ENCODE results near the gene PCDHGB5.
"Not testable (repeated sequence)": the region's sequence is repeated elsewhere in the genome, so short reads cannot be mapped to it uniquely, and the experiment has no call there.

The PCDHGB5 gene

GRCh38 chr5:141402553-141403243 lies 5.0 kb downstream of the PCDHGB5 start, which contains the start of gene PCDHGA9:
TSS of gene PCDHGA9 (plus strand) at chr5:141402778. CDS start at chr5:141402953, 175 bp downstream.
- Histone ChIP-seq H3K4me3 (ENCODE audit: low read length) (no peak within 1 kb of the TSS), H3K9ac (ENCODE audit: low read depth, low read length) (no peak within 1 kb of the TSS), H3K27me3 (ENCODE audit: insufficient read depth, low read length) (no peaks in the 10 kb centered on the region), H3K36me3 (ENCODE audit: insufficient read depth, low read depth, low read length) (no peaks in the 10 kb centered on the region), H3K27ac (ENCODE audit: low read length) (no peak within 1 kb of the TSS), H3K4me1 (ENCODE audit: insufficient read depth, low read length) (no peaks in the 10 kb centered on the region), H3K9me3 (ENCODE audit: insufficient read depth, low read depth, low read length) (peaks cover 38% of the 10 kb centered on the region)

- H3K27ac ChIP-seq (ENCODE audit: low read length) = no peak overlapping the region
- no peaks in the 10 kb centered on the region for H3K4me1 ChIP-seq (ENCODE audit: insufficient read depth, low read length)
- H3K9ac ChIP-seq (ENCODE audit: low read depth, low read length) = no peak overlapping the region
- H3K4me3 ChIP-seq (ENCODE audit: low read length) = no peak overlapping the region
- H3K27me3 ChIP-seq (ENCODE audit: insufficient read depth, low read length) = peaks cover under 1% of the 10 kb centered on the region; the same call in 1 of the 2 replicates
- peaks cover 37% of the 10 kb centered on the region for H3K9me3 ChIP-seq (ENCODE audit: insufficient read depth, low read depth, low read length)
- H3K36me3 ChIP-seq (ENCODE audit: insufficient read depth, low read depth, low read length) = no peaks in the 10 kb centered on the region
These were observed 5.6 kb downstream of the PCDHGB5 start for GRCh38 chr5:141403387-141403786.

- H3K9me3 ChIP-seq (ENCODE audit: insufficient read depth, low read depth, low read length) = peaks cover 16% of the 10 kb centered on the region; the same call in 1 of the 2 replicates
- not testable (repeated sequence) for H3K4me1 ChIP-seq (ENCODE audit: insufficient read depth, low read length); H3K27ac ChIP-seq (ENCODE audit: low read length); H3K36me3 ChIP-seq (ENCODE audit: insufficient read depth, low read depth, low read length)
- H3K4me3 ChIP-seq (ENCODE audit: low read length) = peak within 1 kb of the TSS; percentile 84
- peaks cover 12% of the 10 kb centered on the region for H3K27me3 ChIP-seq (ENCODE audit: insufficient read depth, low read length)
- peak within 1 kb of the TSS; percentile 76 for H3K9ac ChIP-seq (ENCODE audit: low read depth, low read length)
These were observed 10.2 kb downstream of the PCDHGB5 start, which contains the start of gene PCDHGB6 for GRCh38 chr5:141407790-141408505. TSS of gene PCDHGB6 (plus strand) at chr5:141408021. CDS start at chr5:141408203, 182 bp downstream.

- Histone ChIP-seq H3K9ac (ENCODE audit: low read depth, low read length) (no peak overlapping the region), H3K36me3 (ENCODE audit: insufficient read depth, low read depth, low read length) (no peaks in the 10 kb centered on the region), H3K4me1 (ENCODE audit: insufficient read depth, low read length) (no peaks in the 10 kb centered on the region), H3K4me3 (ENCODE audit: low read length) (no peak overlapping the region), H3K27ac (ENCODE audit: low read length) (no peak overlapping the region), H3K27me3 (ENCODE audit: insufficient read depth, low read length) (peaks cover 12% of the 10 kb centered on the region), H3K9me3 (ENCODE audit: insufficient read depth, low read depth, low read length) (peaks cover 27% of the 10 kb centered on the region)
These were observed 12.0 kb downstream of the PCDHGB5 start for GRCh38 chr5:141409598-141410306.

GRCh38 chr5:141411575-141411974 lies 13.8 kb downstream of the PCDHGB5 start:
- Histone ChIP-seq H3K27ac (ENCODE audit: low read length) (no peak overlapping the region), H3K36me3 (ENCODE audit: insufficient read depth, low read depth, low read length) (no peaks in the 10 kb centered on the region), H3K4me1 (ENCODE audit: insufficient read depth, low read length) (no peaks in the 10 kb centered on the region), H3K27me3 (ENCODE audit: insufficient read depth, low read length) (peaks cover 12% of the 10 kb centered on the region), H3K9me3 (ENCODE audit: insufficient read depth, low read depth, low read length) (peaks cover 27% of the 10 kb centered on the region), H3K4me3 (ENCODE audit: low read length) (no peak overlapping the region), H3K9ac (ENCODE audit: low read depth, low read length) (no peak overlapping the region)

GRCh38 chr5:141412854-141413539 lies 15.2 kb downstream of the PCDHGB5 start, which contains the start of gene PCDHGA10:
TSS of gene PCDHGA10 (plus strand) at chr5:141412987. CDS start at chr5:141413176, 189 bp downstream.
- H3K9me3 ChIP-seq (ENCODE audit: insufficient read depth, low read depth, low read length) = peaks cover 27% of the 10 kb centered on the region
- peaks cover 13% of the 10 kb centered on the region for H3K27me3 ChIP-seq (ENCODE audit: insufficient read depth, low read length)
- H3K36me3 ChIP-seq (ENCODE audit: insufficient read depth, low read depth, low read length) = no peaks in the 10 kb centered on the region
- H3K4me3 ChIP-seq (ENCODE audit: low read length) = peak within 1 kb of the TSS; percentile 78; the same call in 1 of the 2 replicates
- H3K9ac ChIP-seq (ENCODE audit: low read depth, low read length) = peak within 1 kb of the TSS; percentile 77; the same call in 1 of the 2 replicates
- H3K27ac ChIP-seq (ENCODE audit: low read length) = no peak within 1 kb of the TSS
- no peaks in the 10 kb centered on the region for H3K4me1 ChIP-seq (ENCODE audit: insufficient read depth, low read length)

- H3K4me3 ChIP-seq (ENCODE audit: low read length) = peak overlapping the region; percentile 78; the same call in 1 of the 2 replicates
- no peaks in the 10 kb centered on the region for H3K36me3 ChIP-seq (ENCODE audit: insufficient read depth, low read depth, low read length)
These were observed 15.9 kb downstream of the PCDHGB5 start for GRCh38 chr5:141413540-141414069.

GRCh38 chr5:141414548-141415274 lies 17.0 kb downstream of the PCDHGB5 start:
- H3K4me1 ChIP-seq (ENCODE audit: insufficient read depth, low read length); H3K36me3 ChIP-seq (ENCODE audit: insufficient read depth, low read depth, low read length); H3K9ac ChIP-seq (ENCODE audit: low read depth, low read length); H3K4me3 ChIP-seq (ENCODE audit: low read length); H3K27ac ChIP-seq (ENCODE audit: low read length): not testable (repeated sequence)
- H3K9me3 ChIP-seq (ENCODE audit: insufficient read depth, low read depth, low read length) = peaks cover 30% of the 10 kb centered on the region
- peaks cover 13% of the 10 kb centered on the region for H3K27me3 ChIP-seq (ENCODE audit: insufficient read depth, low read length)

More at GRCh38 chr5:141413540-141414069, 15.9 kb downstream of the PCDHGB5 start:
- Histone ChIP-seq H3K27me3 (ENCODE audit: insufficient read depth, low read length) (peaks cover 17% of the 10 kb centered on the region), H3K27ac (ENCODE audit: low read length) (no peak overlapping the region), H3K9me3 (ENCODE audit: insufficient read depth, low read depth, low read length) (peaks cover 31% of the 10 kb centered on the region), H3K4me1 (ENCODE audit: insufficient read depth, low read length) (no peaks in the 10 kb centered on the region), H3K9ac (ENCODE audit: low read depth, low read length) (peak overlapping the region; percentile 77; the same call in 1 of the 2 replicates)

- not testable (repeated sequence) for H3K9ac ChIP-seq (ENCODE audit: low read depth, low read length); H3K27ac ChIP-seq (ENCODE audit: low read length); H3K4me1 ChIP-seq (ENCODE audit: insufficient read depth, low read length); H3K36me3 ChIP-seq (ENCODE audit: insufficient read depth, low read depth, low read length); H3K4me3 ChIP-seq (ENCODE audit: low read length)
- peaks cover 13% of the 10 kb centered on the region for H3K27me3 ChIP-seq (ENCODE audit: insufficient read depth, low read length)
- peaks cover 35% of the 10 kb centered on the region for H3K9me3 ChIP-seq (ENCODE audit: insufficient read depth, low read depth, low read length)
These were observed 17.5 kb downstream of the PCDHGB5 start for GRCh38 chr5:141415275-141415618.

GRCh38 chr5:141417494-141418172 lies 19.9 kb downstream of the PCDHGB5 start, which contains the start of gene PCDHGB7:
TSS of gene PCDHGB7 (plus strand) at chr5:141417677. CDS start at chr5:141417860, 183 bp downstream.
- Histone ChIP-seq H3K9me3 (ENCODE audit: insufficient read depth, low read depth, low read length) (peaks cover 57% of the 10 kb centered on the region), H3K36me3 (ENCODE audit: insufficient read depth, low read depth, low read length) (peaks cover 26% of the 10 kb centered on the region; the same call in 1 of the 2 replicates), H3K4me3 (ENCODE audit: low read length) (peak within 1 kb of the TSS; percentile 72), H3K27me3 (ENCODE audit: insufficient read depth, low read length) (peaks cover 13% of the 10 kb centered on the region), H3K9ac (ENCODE audit: low read depth, low read length) (peak within 1 kb of the TSS; percentile 78)
- H3K27ac ChIP-seq (ENCODE audit: low read length); H3K4me1 ChIP-seq (ENCODE audit: insufficient read depth, low read length): not testable (repeated sequence)
